IMR-90 (cell line): Measurements from ENCODE around the gene FCN1. TPM values are rescaled to one million over a fixed set of nuclear protein-coding genes. Genes with fewer than 3 reads are reported as not detected.

ENCODE experiments used
- ATAC-seq: fragments of 200-7000 bp; cut with Tn5 transposase; 2 replicates; pipeline ENCODE4 v1.9.1; 2020; ENCODE audit warnings: low read depth, mild to moderate bottlenecking, moderate library complexity
- BruUV-seq: library from RNA; stranded (reverse); fragments of 400-500 nt; replicated peaks from 2 replicates; lab custom pipeline; 2021; lab: Mats Ljungman, UMichigan
- CTCF ChIA-PET: fragments of 300-600 bp; formaldehyde crosslinking; extraction: SDS; loops from one replicate; lab custom pipeline; 2021; ENCODE audit warnings: antibody characterized with exemption; lab: Yijun Ruan, JAX
- POLR2A ChIA-PET: fragments of 300-600 bp; sonication (Branson Sonifier 250); formaldehyde crosslinking; loops from one replicate; lab custom pipeline; 2022; ENCODE audit warnings: antibody characterized with exemption; ENCODE audit not compliant: unreplicated experiment; lab: Charles Lee
- DNase-seq: peaks from one replicate; pipeline ENCODE4 v3.0.0; 2013
- H2AFZ ChIP-seq: replicated peaks from 2 replicates; pipeline ENCODE3; 2013; ENCODE audit warnings: low read length, mild to moderate bottlenecking; ENCODE audit not compliant: poor library complexity
- H2AK5ac ChIP-seq: 2 replicates; pipeline ENCODE4 v1.6.1; 2013; ENCODE audit warnings: low read depth, low read length, inconsistent platforms
- H2AK9ac ChIP-seq: replicated peaks from 2 replicates; pipeline ENCODE3; 2013; ENCODE audit warnings: mild to moderate bottlenecking, low read depth, low read length, moderate library complexity; ENCODE audit not compliant: poor library complexity
- H2BK120ac ChIP-seq: 2 replicates; pipeline ENCODE4 v1.6.1; 2013; ENCODE audit warnings: low read depth, low read length, inconsistent platforms
- H2BK15ac ChIP-seq: 3 replicates; pipeline ENCODE4 v1.6.1; 2013; ENCODE audit warnings: low read depth, low read length, inconsistent platforms
- H2BK20ac ChIP-seq: 2 replicates; pipeline ENCODE4 v1.6.1; 2013; ENCODE audit warnings: low read depth, mild to moderate bottlenecking, inconsistent platforms, low read length, moderate library complexity
- H2BK5ac ChIP-seq: 2 replicates; pipeline ENCODE4 v1.6.1; 2013; ENCODE audit warnings: mild to moderate bottlenecking, low read depth, low read length, inconsistent platforms; ENCODE audit not compliant: poor library complexity, severe bottlenecking
- H3K14ac ChIP-seq: replicated peaks from 2 replicates; pipeline ENCODE4 v1.6.1; 2013; ENCODE audit warnings: low read depth, low read length, inconsistent platforms
- H3K18ac ChIP-seq: 2 replicates; pipeline ENCODE4 v1.6.1; 2013; ENCODE audit warnings: low read depth, low read length, control low read depth
- H3K23ac ChIP-seq: 2 replicates; pipeline ENCODE4 v1.6.1; 2013; ENCODE audit warnings: low read depth, low read length, inconsistent platforms
- H3K27ac ChIP-seq: 2 replicates; pipeline ENCODE4 v1.5.1; 2013; ENCODE audit warnings: mild to moderate bottlenecking, control low read depth, low read length; ENCODE audit not compliant: insufficient read depth
- H3K27me3 ChIP-seq: 2 replicates; pipeline ENCODE4 v1.6.1; 2013; ENCODE audit warnings: low read length; ENCODE audit not compliant: control insufficient read depth, insufficient read depth
- H3K36me3 ChIP-seq: 2 replicates; pipeline ENCODE4 v1.6.1; 2013; ENCODE audit warnings: low read length, mixed read lengths; ENCODE audit not compliant: control insufficient read depth, insufficient read depth
- H3K4ac ChIP-seq: 2 replicates; pipeline ENCODE4 v1.6.1; 2013; ENCODE audit warnings: low read depth, low read length, inconsistent platforms
- H3K4me1 ChIP-seq: 2 replicates; pipeline ENCODE4 v1.6.1; 2013; ENCODE audit warnings: low read length, mixed read lengths; ENCODE audit not compliant: control insufficient read depth, insufficient read depth
- H3K4me2 ChIP-seq: 2 replicates; pipeline ENCODE4 v1.6.1; 2013; ENCODE audit warnings: low read depth, mild to moderate bottlenecking, control low read depth, low read length, moderate library complexity
- H3K4me3 ChIP-seq: 2 replicates; pipeline ENCODE4 v1.5.1; 2013; ENCODE audit warnings: low read depth, mild to moderate bottlenecking, control low read depth, low read length, moderate library complexity; ENCODE audit not compliant: insufficient read depth
- H3K56ac ChIP-seq: 2 replicates; pipeline ENCODE4 v1.6.1; 2013; ENCODE audit warnings: low read length, inconsistent platforms; ENCODE audit not compliant: insufficient read depth; ENCODE audit errors: extremely low read depth
- H3K79me1 ChIP-seq, 2 experiments: 2 replicates each; pipeline ENCODE4 v1.6.1; 2013; ENCODE audit warnings: low read length in 2 of 2, inconsistent platforms in 1 of 2, low read depth in 1 of 2
- H3K9ac ChIP-seq: 2 replicates; pipeline ENCODE4 v1.6.1; 2013; ENCODE audit warnings: low read depth, low read length, control low read depth
- H3K9me1 ChIP-seq: 2 replicates; pipeline ENCODE4 v1.6.1; 2013; ENCODE audit warnings: low read length, inconsistent platforms; ENCODE audit not compliant: insufficient read depth
- H3K9me3 ChIP-seq: 2 replicates; pipeline ENCODE4 v1.6.1; 2013; ENCODE audit warnings: low read length; ENCODE audit not compliant: control insufficient read depth, insufficient read depth
- H4K20me1 ChIP-seq: 2 replicates; pipeline ENCODE4 v1.6.1; 2013; ENCODE audit warnings: low read length, inconsistent platforms; ENCODE audit not compliant: insufficient read depth
- H4K5ac ChIP-seq: 2 replicates; pipeline ENCODE4 v1.6.1; 2013; ENCODE audit warnings: mild to moderate bottlenecking, low read depth, low read length, control low read depth
- H4K8ac ChIP-seq, 2 experiments: 2 replicates each; pipeline ENCODE4 v1.6.1; 2013; ENCODE audit warnings: low read depth in 2 of 2, low read length in 2 of 2, control low read depth in 1 of 2, inconsistent platforms in 1 of 2
- H4K91ac ChIP-seq: 2 replicates; pipeline ENCODE4 v1.6.1; 2013; ENCODE audit warnings: low read depth, low read length, inconsistent platforms; ENCODE audit not compliant: insufficient read depth
- CEBPB ChIP-seq: IDR thresholded peaks from 2 replicates; pipeline ENCODE4 v1.6.1; 2012; ENCODE audit warnings: low read depth, low read length, improper control_type of control experiment
- CHD1 ChIP-seq: IDR thresholded peaks from 2 replicates; pipeline ENCODE4 v1.6.1; 2012; ENCODE audit warnings: low read depth, low read length, improper control_type of control experiment
- ELK1 ChIP-seq: fragments of 150-350 bp; IDR thresholded peaks from 2 replicates; pipeline ENCODE4 v1.6.1; 2016; ENCODE audit warnings: low read depth, mild to moderate bottlenecking, low read length, moderate library complexity, borderline replicate concordance
- MAZ ChIP-seq: IDR thresholded peaks from 2 replicates; pipeline ENCODE4 v1.6.1; 2012; ENCODE audit warnings: low read depth, mild to moderate bottlenecking, low read length, improper control_type of control experiment, moderate library complexity, borderline replicate concordance
- NFE2L2 ChIP-seq: fragments of 150-350 bp; IDR thresholded peaks from 2 replicates; pipeline ENCODE4 v1.6.1; 2016; ENCODE audit warnings: low read depth, mild to moderate bottlenecking, low read length
- RAD21 ChIP-seq: IDR thresholded peaks from 2 replicates; pipeline ENCODE4 v1.6.1; 2012; ENCODE audit warnings: low read length, improper control_type of control experiment
- RFX5 ChIP-seq: IDR thresholded peaks from 2 replicates; pipeline ENCODE4 v1.8.0; 2012; ENCODE audit warnings: low read depth, mild to moderate bottlenecking, low read length, moderate library complexity
- SMC3 ChIP-seq: fragments of 150-350 bp; IDR thresholded peaks from 2 replicates; pipeline ENCODE4 v1.6.1; 2016; ENCODE audit warnings: low read depth, mild to moderate bottlenecking, antibody characterized with exemption, low read length, moderate library complexity
- USF2 ChIP-seq: fragments of 150-350 bp; IDR thresholded peaks from 2 replicates; pipeline ENCODE4 v1.6.1; 2017; ENCODE audit warnings: mild to moderate bottlenecking, antibody characterized with exemption, low read length, low read depth
- WGBS, 2 experiments: methylation state at CpG; one replicate each; pipeline versions ENCODE4 v1.1.5 to v1.1.7; 2013; ENCODE audit warnings: missing lambda C conversion rate in 2 of 2; ENCODE audit not compliant: insufficient read length in 1 of 2; ENCODE audit errors: extremely low coverage in 2 of 2; 5-methylcytosine and 5-hydroxymethylcytosine counted together
- dilution Hi-C: fragments of 300-500 bp; cut with HindIII; formaldehyde crosslinking; loops from one replicate; pipeline ENCODE4 v1.14.3; 2018; ENCODE audit warnings: low sequenced_read_pairs; ENCODE audit not compliant: unreplicated experiment
- in situ Hi-C: fragments of 300-500 bp; cut with MboI; formaldehyde crosslinking; loops from 3 replicates; pipeline ENCODE4 v1.14.3; 2019; ENCODE audit warnings: low sequenced_read_pairs, inconsistent platforms, mixed read lengths
- intact Hi-C: fragments of 100-400 bp; cut with micrococcal nuclease; formaldehyde crosslinking; loops from 2 replicates; pipeline ENCODE4 v1.10.0; 2022
- polyA plus RNA-seq, 3 experiments: library from polyadenylated mRNA; depleted of rRNA; stranded (reverse); fragments of >200 nt; gene quantifications; 2 replicates each; pipeline ENCODE4 v1.2.3, GENCODE V29; 2012; ENCODE audit warnings: low replicate concordance in 1 of 3
- total RNA-seq: library from RNA; depleted of rRNA; stranded (reverse); fragments of >200 nt; gene quantifications from 2 replicates; pipeline ENCODE4 v1.2.3, GENCODE V29; 2012

The FCN1 gene
- total and polyA plus RNA-seq, 2 of the 4 experiments (the other 2 are of a cell fraction), result not detected

- Histone ChIP-seq H3K9ac (no peak overlapping the region), H3K56ac (no peak overlapping the region), H3K9me1 (no peaks in the 10 kb centered on the region), H4K91ac (no peak overlapping the region), H3K4me1 (no peaks in the 10 kb centered on the region), H3K4me2 (no peak overlapping the region), H3K36me3 (no peaks in the 10 kb centered on the region), H2AFZ (no peak overlapping the region), H3K27me3 (peaks cover 50% of the 10 kb centered on the region), H3K9me3 (no peaks in the 10 kb centered on the region), H2BK15ac (no peak overlapping the region), H3K79me1 (no peaks in the 10 kb centered on the region), H2AK9ac (no peak overlapping the region), H4K5ac (no peak overlapping the region), H3K27ac (no peak overlapping the region), H3K14ac (no peak overlapping the region), H2AK5ac (no peak overlapping the region), H3K18ac (no peak overlapping the region), H2BK20ac (no peak overlapping the region), H4K8ac (no peak overlapping the region), H3K23ac (no peak overlapping the region), H2BK120ac (no peak overlapping the region), H3K4me3 (no peak overlapping the region), H3K4ac (no peak overlapping the region), H4K20me1 (no peaks in the 10 kb centered on the region), H2BK5ac (no peak overlapping the region)
- POLR2A ChIA-PET, result no interaction called here
- CTCF ChIA-PET, result no interaction called here
- WGBS, 2 experiments, result 70% methylated on average over 6 of the region's 22 CpGs; no CpG with 5 or more reads in 1 of the 2 experiments
- TF ChIP-seq CEBPB (no peak), ELK1 (no peak), NFE2L2 (no peak), SMC3 (no peak), RFX5 (no peak), MAZ (no peak), USF2 (no peak), CHD1 (no peak), RAD21 (no peak)
- BruUV-seq, result no TSS peak
- dilution Hi-C loops (no loop called here), intact Hi-C loops (no loop called here), in situ Hi-C loops (no loop called here)
- ATAC-seq (no peak), DNase-seq (no peak)
Observed at GRCh38 chr9:134913041-134913712, 4.5 kb downstream of the FCN1 start.
